SK-N-SH treated with all-trans-retinoic acid at 6 μM for 48 hours (cell line): ENCODE data around the gene MFSD6L.

Experiments used
- ARNTL ChIP-seq: fragments of 450-650 bp; formaldehyde crosslinking; IDR thresholded peaks from 2 replicates; pipeline ENCODE4 v1.5.0; 2020; ENCODE audit warnings: low read depth, mild to moderate bottlenecking, moderate library complexity, borderline replicate concordance
- CREB5 ChIP-seq: fragments of 250-450 bp; sonication (Bioruptor Pico); IDR thresholded peaks from 2 replicates; pipeline ENCODE4 v1.5.1; 2020; ENCODE audit warnings: low read depth, mild to moderate bottlenecking, moderate library complexity
- ESRRG ChIP-seq: fragments of 250-450 bp; sonication (Bioruptor Pico); IDR thresholded peaks from 2 replicates; pipeline ENCODE4 v1.6.1; 2021; ENCODE audit warnings: mild to moderate bottlenecking
- PATZ1 ChIP-seq: fragments of 250-450 bp; sonication (Bioruptor Pico); IDR thresholded peaks from 2 replicates; pipeline ENCODE4 v1.8.0; 2020; ENCODE audit warnings: mild to moderate bottlenecking, moderate library complexity, borderline replicate concordance
- PPARA ChIP-seq: fragments of 250-450 bp; sonication (Bioruptor Pico); IDR thresholded peaks from 2 replicates; pipeline ENCODE4 v1.5.0; 2020; ENCODE audit warnings: mild to moderate bottlenecking, borderline replicate concordance
- RARB ChIP-seq: fragments of 250-450 bp; sonication (Bioruptor Pico); IDR thresholded peaks from 2 replicates; pipeline ENCODE4 v1.8.0; 2021; ENCODE audit warnings: mild to moderate bottlenecking, moderate library complexity
- SNAI2 ChIP-seq: fragments of 250-450 bp; sonication (Bioruptor Pico); IDR thresholded peaks from 2 replicates; pipeline ENCODE4 v1.5.0; 2020; ENCODE audit warnings: mild to moderate bottlenecking, moderate library complexity
- TOX ChIP-seq: fragments of 250-450 bp; sonication (Bioruptor Pico); IDR thresholded peaks from 2 replicates; pipeline ENCODE4 v1.8.0; 2021; ENCODE audit warnings: mild to moderate bottlenecking, moderate library complexity, borderline replicate concordance
- ZC3H10 ChIP-seq: fragments of 250-450 bp; sonication (Bioruptor Pico); IDR thresholded peaks from 2 replicates; pipeline ENCODE4 v1.5.1; 2021; ENCODE audit warnings: mild to moderate bottlenecking, moderate library complexity
- ZFP3 ChIP-seq: fragments of 250-450 bp; sonication (Bioruptor Pico); IDR thresholded peaks from 2 replicates; pipeline ENCODE4 v1.5.0; 2020; ENCODE audit warnings: mild to moderate bottlenecking, moderate library complexity
- ZFP30 ChIP-seq: fragments of 450-650 bp; formaldehyde crosslinking; IDR thresholded peaks from 2 replicates; pipeline ENCODE4 v1.5.0; 2022; ENCODE audit warnings: mild to moderate bottlenecking, moderate library complexity
- TF ChIP-seq, protein P1 (sequence below): fragments of 250-450 bp; sonication (Bioruptor Pico); IDR thresholded peaks from 2 replicates; pipeline ENCODE4 v1.5.0; 2020; ENCODE audit warnings: mild to moderate bottlenecking, moderate library complexity
- TF ChIP-seq, protein P2 (sequence below): fragments of 250-450 bp; sonication (Bioruptor Pico); IDR thresholded peaks from 2 replicates; pipeline ENCODE4 v1.5.1; 2021; ENCODE audit warnings: mild to moderate bottlenecking, moderate library complexity

DNA sequence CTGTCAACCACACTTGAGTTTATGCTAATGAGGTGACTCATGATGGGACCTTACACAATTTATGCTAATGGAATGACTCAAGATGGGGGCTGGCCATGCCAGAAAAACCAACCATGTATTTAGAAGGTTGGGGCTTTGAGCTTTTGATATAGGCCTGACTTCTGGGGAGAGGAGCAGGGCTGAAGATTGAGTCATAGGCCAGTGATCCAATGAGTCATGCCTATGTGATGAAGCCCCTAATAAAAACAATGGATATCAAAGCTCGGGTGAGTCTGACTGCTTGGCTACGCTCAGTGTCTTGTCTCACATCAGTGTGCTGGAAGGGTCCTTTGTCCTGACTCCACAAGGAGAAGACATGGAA is 7.3 kb downstream of the MFSD6L start:
- TF ChIP-seq ZFP30 (CRISPR knock-in tag) (no peak), ZC3H10 (no peak), PPARA (CRISPR knock-in tag) (no peak), SNAI2 (CRISPR knock-in tag) (no peak), ZFP3 (CRISPR knock-in tag) (no peak), CREB5 (CRISPR knock-in tag) (no peak), ESRRG (CRISPR knock-in tag) (no peak), PATZ1 (CRISPR knock-in tag) (no peak), ARNTL (CRISPR knock-in tag) (no peak), TOX (no peak), RARB (no peak)
- TF ChIP-seq, protein P1, sequence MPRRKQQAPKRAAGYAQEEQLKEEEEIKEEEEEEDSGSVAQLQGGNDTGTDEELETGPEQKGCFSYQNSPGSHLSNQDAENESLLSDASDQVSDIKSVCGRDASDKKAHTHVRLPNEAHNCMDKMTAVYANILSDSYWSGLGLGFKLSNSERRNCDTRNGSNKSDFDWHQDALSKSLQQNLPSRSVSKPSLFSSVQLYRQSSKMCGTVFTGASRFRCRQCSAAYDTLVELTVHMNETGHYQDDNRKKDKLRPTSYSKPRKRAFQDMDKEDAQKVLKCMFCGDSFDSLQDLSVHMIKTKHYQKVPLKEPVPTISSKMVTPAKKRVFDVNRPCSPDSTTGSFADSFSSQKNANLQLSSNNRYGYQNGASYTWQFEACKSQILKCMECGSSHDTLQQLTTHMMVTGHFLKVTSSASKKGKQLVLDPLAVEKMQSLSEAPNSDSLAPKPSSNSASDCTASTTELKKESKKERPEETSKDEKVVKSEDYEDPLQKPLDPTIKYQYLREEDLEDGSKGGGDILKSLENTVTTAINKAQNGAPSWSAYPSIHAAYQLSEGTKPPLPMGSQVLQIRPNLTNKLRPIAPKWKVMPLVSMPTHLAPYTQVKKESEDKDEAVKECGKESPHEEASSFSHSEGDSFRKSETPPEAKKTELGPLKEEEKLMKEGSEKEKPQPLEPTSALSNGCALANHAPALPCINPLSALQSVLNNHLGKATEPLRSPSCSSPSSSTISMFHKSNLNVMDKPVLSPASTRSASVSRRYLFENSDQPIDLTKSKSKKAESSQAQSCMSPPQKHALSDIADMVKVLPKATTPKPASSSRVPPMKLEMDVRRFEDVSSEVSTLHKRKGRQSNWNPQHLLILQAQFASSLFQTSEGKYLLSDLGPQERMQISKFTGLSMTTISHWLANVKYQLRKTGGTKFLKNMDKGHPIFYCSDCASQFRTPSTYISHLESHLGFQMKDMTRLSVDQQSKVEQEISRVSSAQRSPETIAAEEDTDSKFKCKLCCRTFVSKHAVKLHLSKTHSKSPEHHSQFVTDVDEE (CRISPR knock-in tag): no peak
- TF ChIP-seq, protein P2, sequence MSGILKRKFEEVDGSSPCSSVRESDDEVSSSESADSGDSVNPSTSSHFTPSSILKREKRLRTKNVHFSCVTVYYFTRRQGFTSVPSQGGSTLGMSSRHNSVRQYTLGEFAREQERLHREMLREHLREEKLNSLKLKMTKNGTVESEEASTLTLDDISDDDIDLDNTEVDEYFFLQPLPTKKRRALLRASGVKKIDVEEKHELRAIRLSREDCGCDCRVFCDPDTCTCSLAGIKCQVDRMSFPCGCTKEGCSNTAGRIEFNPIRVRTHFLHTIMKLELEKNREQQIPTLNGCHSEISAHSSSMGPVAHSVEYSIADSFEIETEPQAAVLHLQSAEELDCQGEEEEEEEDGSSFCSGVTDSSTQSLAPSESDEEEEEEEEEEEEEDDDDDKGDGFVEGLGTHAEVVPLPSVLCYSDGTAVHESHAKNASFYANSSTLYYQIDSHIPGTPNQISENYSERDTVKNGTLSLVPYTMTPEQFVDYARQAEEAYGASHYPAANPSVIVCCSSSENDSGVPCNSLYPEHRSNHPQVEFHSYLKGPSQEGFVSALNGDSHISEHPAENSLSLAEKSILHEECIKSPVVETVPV (CRISPR knock-in tag): no peak
